Stomach (tissue), 4 donors: ENCODE measurements around the gene CNTNAP3.
"Not testable (repeated sequence)": the region's sequence is repeated elsewhere in the genome, so short reads cannot be mapped to it uniquely, and the experiment has no call there.

Experiments
- CTCF ChIP-seq, 7 experiments: fragments of 450-650 bp in 4 of 7; fragments of 200-600 bp in 3 of 7; sonication (generic) in 3 of 7; IDR thresholded peaks; one replicate each; pipeline ENCODE4 v1.5.1; 2016 to 2019; ENCODE audit warnings: antibody characterized with exemption in 7 of 7, control low read depth in 2 of 7, mild to moderate bottlenecking in 1 of 7
- EP300 ChIP-seq: sonication (generic); formaldehyde crosslinking; IDR thresholded peaks from one replicate; pipeline ENCODE4 v1.6.1; 2017; ENCODE audit warnings: antibody characterized with exemption
- POLR2A ChIP-seq, 4 donors: fragments of 450-650 bp; IDR thresholded peaks; one replicate each; pipeline ENCODE4 v1.6.1; 2016; ENCODE audit warnings: antibody characterized with exemption in 4 of 4, control low read depth in 2 of 4, mild to moderate bottlenecking in 1 of 4, moderate library complexity in 1 of 4

GRCh38 chr9:39132826-39133552 lies 155.0 kb downstream of the CNTNAP3 start:
- not testable (repeated sequence) for TF ChIP-seq CTCF (IDR thresholded peaks at IDR 0.05); EP300; POLR2A (IDR thresholded peaks at IDR 0.05)
